ENCODE measurements around the gene CLPSL1. TPM values are rescaled to one million over a fixed set of nuclear protein-coding genes. Genes with fewer than 3 reads are reported as not detected.

CLPSL1 gene
- total and polyA plus RNA-seq, 2 of the 8 experiments (the other 6 are each of a cell fraction or from before 2014, with no cell fraction given) = not detected

DNA sequence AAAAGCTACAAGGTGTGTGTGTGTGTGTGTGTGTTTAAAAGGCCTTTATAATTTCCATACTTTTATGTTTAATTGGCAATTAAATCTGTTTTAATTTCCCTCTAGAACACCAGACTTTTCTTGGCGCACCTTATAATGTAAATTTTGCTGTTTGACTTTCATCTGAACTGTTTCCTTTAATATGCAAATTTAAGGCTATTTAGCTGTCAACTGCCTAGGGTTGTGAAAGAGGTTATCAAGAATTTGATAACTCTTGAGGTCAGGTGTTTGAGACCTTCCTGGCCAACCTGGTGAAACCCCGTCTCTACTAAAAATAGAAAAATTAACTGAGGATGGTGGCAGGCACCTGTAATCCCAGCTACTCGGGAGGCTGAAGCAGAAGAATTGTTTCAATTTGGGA is 20.3 kb downstream of the CLPSL1 start:
- Histone ChIP-seq H3K56ac (replicated peaks; ENCODE audit: insufficient read length, low read depth, low read length) (no peak overlapping the region), H2BK5ac (ENCODE audit: low read depth, low read length) (no peak overlapping the region), H4K20me1 (replicated peaks in 1 of 2; ENCODE audit: control insufficient read depth in 1 of 2, insufficient read depth in 2 of 2, low read length in 2 of 2) (no peaks in the 10 kb centered on the region), H2AFZ (ENCODE audit: low read length) (no peak overlapping the region), H3K18ac (ENCODE audit: extremely low read depth, low read length) (no peak overlapping the region), H3K36me3 (ENCODE audit: control insufficient read depth in 2 of 4, insufficient read depth in 4 of 4, low read length in 3 of 4) (no peaks in the 10 kb centered on the region), H3K27ac (ENCODE audit: low read depth, low read length) (no peak overlapping the region), H3K79me1 (ENCODE audit: low read depth, low read length) (no peaks in the 10 kb centered on the region), H3K23ac (ENCODE audit: insufficient read length) (no peak overlapping the region), H2AK5ac (ENCODE audit: low read depth, low read length) (no peak overlapping the region), H2BK15ac (ENCODE audit: low read length) (no peak overlapping the region), H4K91ac (replicated peaks; ENCODE audit: insufficient read length, low read length) (no peak overlapping the region), H3K4ac (replicated peaks; ENCODE audit: insufficient read length, low read depth, low read length) (no peak overlapping the region), H3K14ac (ENCODE audit: insufficient read length) (no peak overlapping the region), H2BK120ac (replicated peaks; ENCODE audit: low read depth, low read length) (no peak overlapping the region), H3K27me3 (replicated peaks in 1 of 4; ENCODE audit: control insufficient read depth in 3 of 4, extremely low read depth in 1 of 4, insufficient read depth in 3 of 4, low read length in 3 of 4) (no peaks in the 10 kb centered on the region; a peak in 1 of 7 replicates), H3K9ac (replicated peaks in 1 of 4; ENCODE audit: extremely low read depth in 1 of 4, low read depth in 3 of 4, low read length in 3 of 4) (no peak overlapping the region), H4K5ac (ENCODE audit: insufficient read length, low read depth, low read length) (no peak overlapping the region), H3K4me3 (ENCODE audit: extremely low read depth in 1 of 4, insufficient read depth in 2 of 4, low read depth in 3 of 4, low read length in 4 of 4) (no peak overlapping the region), H2BK20ac (ENCODE audit: low read length) (no peak overlapping the region), H3K79me2 (ENCODE audit: control insufficient read depth in 1 of 2, insufficient read depth in 2 of 2, low read length in 2 of 2) (no peaks in the 10 kb centered on the region), H3K4me1 (replicated peaks in 1 of 4; ENCODE audit: control insufficient read depth in 3 of 4, insufficient read depth in 4 of 4, low read length in 3 of 4) (peaks cover 0 to 12% (median 7%) of the 10 kb centered on the region in 4 experiments; a peak in 5 of 7 replicates), H4K8ac (ENCODE audit: extremely low read depth, insufficient read depth, low read length) (no peak overlapping the region), H3K23me2 (ENCODE audit: low read depth, low read length) (peaks cover 2% of the 10 kb centered on the region; the same call in 1 of the 2 replicates), H2BK12ac (ENCODE audit: low read depth, low read length) (no peak overlapping the region), H3K4me2 (ENCODE audit: insufficient read depth in 1 of 2, low read depth in 2 of 2, low read length in 2 of 2) (no peak overlapping the region), H3K9me3 (ENCODE audit: insufficient read depth in 2 of 2, low read depth in 1 of 2, low read length in 1 of 2) (no peaks in the 10 kb centered on the region)
- 81% methylated on average over 3 of the region's 3 CpGs; no CpG with 5 or more reads in 1 of the 2 experiments for WGBS, 2 experiments (ENCODE audit: extremely low coverage in 1 of 2, insufficient coverage in 1 of 2, insufficient read length in 1 of 2, insufficient replicate concordance in 2 of 2, low coverage in 1 of 2, low lambda C conversion rate in 2 of 2, missing lambda C conversion rate in 1 of 2)
- ChIA-PET POLR2A (ENCODE audit: partially characterized antibody) (no interaction called here), CTCF (ENCODE audit: partially characterized antibody) (interaction anchor here (0.8 to 1.2 kb wide), 2 partner anchors 9 to 10 kb away, joined by 3 read pairs; no protein-coding TSS in a partner anchor)
- FAIRE-seq (no peak), DNase-seq (ENCODE audit: low read depth in 1 of 2, low spot score in 2 of 2) (no peak)
- TF ChIP-seq CEBPB (IDR thresholded peaks at IDR 0.05; ENCODE audit: low read depth, low read length) = peak; percentile 75
- TF ChIP-seq, protein P1, sequence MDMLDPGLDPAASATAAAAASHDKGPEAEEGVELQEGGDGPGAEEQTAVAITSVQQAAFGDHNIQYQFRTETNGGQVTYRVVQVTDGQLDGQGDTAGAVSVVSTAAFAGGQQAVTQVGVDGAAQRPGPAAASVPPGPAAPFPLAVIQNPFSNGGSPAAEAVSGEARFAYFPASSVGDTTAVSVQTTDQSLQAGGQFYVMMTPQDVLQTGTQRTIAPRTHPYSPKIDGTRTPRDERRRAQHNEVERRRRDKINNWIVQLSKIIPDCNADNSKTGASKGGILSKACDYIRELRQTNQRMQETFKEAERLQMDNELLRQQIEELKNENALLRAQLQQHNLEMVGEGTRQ (IDR thresholded peaks at IDR 0.05; ENCODE audit: low read length) = no peak
